GM12891 (cell line): ENCODE results near the gene ARHGAP33.

Source experiments
- POLR2A ChIP-seq: IDR thresholded peaks from 2 replicates; pipeline ENCODE4 v1.6.1; 2011; ENCODE audit warnings: low read depth, low read length, control low read depth
- POLR2AphosphoS5 ChIP-seq: IDR thresholded peaks from 2 replicates; pipeline ENCODE4 v1.6.1; 2011; ENCODE audit warnings: low read depth, low read length, control low read depth
- SPI1 ChIP-seq: IDR thresholded peaks from 2 replicates; pipeline ENCODE4 v1.6.1; 2011; ENCODE audit warnings: low read depth, low read length, control low read depth
- TAF1 ChIP-seq: IDR thresholded peaks from 2 replicates; pipeline ENCODE4 v1.6.1; 2011; ENCODE audit warnings: low read depth, low read length, control low read depth

DNA sequence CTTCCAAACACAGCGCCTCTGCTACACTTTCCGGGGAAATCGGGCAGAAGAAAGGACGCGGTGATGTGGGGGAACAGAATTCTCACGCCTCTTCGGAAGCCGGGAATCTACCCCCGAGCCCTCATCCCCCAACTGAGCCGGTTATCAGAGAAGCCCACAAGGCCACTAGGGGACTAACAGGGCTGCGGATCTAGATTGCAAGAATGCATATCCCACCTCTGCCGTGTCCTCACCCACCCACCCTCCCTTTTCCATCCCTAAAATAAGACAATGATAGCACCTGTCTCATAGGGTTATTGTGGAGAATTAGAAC lies 34.2 kb upstream of the ARHGAP33 start:
- TF ChIP-seq SPI1 (no peak), POLR2A (no peak), POLR2AphosphoS5 (no peak), TAF1 (no peak)
